Purkinje cell (primary cell): ENCODE measurements around the gene THEMIS. TPM values are rescaled to one million over a fixed set of nuclear protein-coding genes. Genes with fewer than 3 reads are reported as not detected.

Source experiments
- polyA plus RNA-seq: library from polyadenylated mRNA; unstranded; fragments of >200 nt; fragmentation: Nextera tagmentation; gene quantifications from 2 replicates; pipeline ENCODE4 v1.2.1, GENCODE V29; 2014

The THEMIS gene, protein sequence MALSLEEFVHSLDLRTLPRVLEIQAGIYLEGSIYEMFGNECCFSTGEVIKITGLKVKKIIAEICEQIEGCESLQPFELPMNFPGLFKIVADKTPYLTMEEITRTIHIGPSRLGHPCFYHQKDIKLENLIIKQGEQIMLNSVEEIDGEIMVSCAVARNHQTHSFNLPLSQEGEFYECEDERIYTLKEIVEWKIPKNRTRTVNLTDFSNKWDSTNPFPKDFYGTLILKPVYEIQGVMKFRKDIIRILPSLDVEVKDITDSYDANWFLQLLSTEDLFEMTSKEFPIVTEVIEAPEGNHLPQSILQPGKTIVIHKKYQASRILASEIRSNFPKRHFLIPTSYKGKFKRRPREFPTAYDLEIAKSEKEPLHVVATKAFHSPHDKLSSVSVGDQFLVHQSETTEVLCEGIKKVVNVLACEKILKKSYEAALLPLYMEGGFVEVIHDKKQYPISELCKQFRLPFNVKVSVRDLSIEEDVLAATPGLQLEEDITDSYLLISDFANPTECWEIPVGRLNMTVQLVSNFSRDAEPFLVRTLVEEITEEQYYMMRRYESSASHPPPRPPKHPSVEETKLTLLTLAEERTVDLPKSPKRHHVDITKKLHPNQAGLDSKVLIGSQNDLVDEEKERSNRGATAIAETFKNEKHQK
- polyA plus RNA-seq, result 6.6 TPM in 1 of 2 replicates, not detected in the other

DNA sequence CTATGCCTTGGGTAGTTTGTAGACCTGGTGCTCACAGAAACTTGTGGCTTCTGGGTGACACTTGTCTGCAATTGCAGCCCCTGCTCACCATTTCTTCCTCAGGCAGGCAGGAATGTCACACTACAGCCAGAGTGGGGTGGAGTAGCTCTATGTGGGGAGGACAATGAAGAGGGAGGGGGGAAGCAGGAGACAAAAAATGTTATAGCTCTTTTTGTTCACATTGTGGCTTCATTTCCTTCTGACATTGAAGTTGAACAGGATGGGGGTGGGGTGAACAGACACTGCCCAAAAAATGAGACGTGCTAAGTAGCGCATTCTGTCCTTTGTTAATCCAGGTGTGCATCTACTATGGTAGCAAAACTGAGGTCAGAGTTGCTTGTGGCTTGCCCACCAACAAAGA is at the start of gene THEMIS:
Gene THEMIS (minus strand): TSS at position 124 of the 400 bp plus-strand sequence. CDS start 126 bp downstream, outside the sequence.

